HEK293 (cell line): Measurements from ENCODE around the gene SRRM1.

Experiments
- CTCF ChIP-seq: fragments of 450-650 bp; formaldehyde crosslinking; IDR thresholded peaks from 2 replicates; pipeline ENCODE4 v1.5.1; 2016; ENCODE audit warnings: missing biosample characterization, missing genetic modification characterization
- PRDM10 ChIP-seq: fragments of 450-650 bp; formaldehyde crosslinking; IDR thresholded peaks from 2 replicates; pipeline ENCODE4 v1.5.1; 2016; ENCODE audit warnings: missing biosample characterization, missing genetic modification characterization
- RBAK ChIP-seq: fragments of 450-650 bp; formaldehyde crosslinking; IDR thresholded peaks from 2 replicates; pipeline ENCODE4 v1.5.1; 2016; ENCODE audit warnings: missing biosample characterization, missing genetic modification characterization
- REST ChIP-seq: fragments of 450-650 bp; formaldehyde crosslinking; IDR thresholded peaks from 2 replicates; pipeline ENCODE4 v1.5.1; 2016; ENCODE audit warnings: missing biosample characterization, missing genetic modification characterization
- SP2 ChIP-seq: fragments of 450-650 bp; formaldehyde crosslinking; IDR thresholded peaks from 2 replicates; pipeline ENCODE4 v1.5.1; 2016; ENCODE audit warnings: missing biosample characterization, missing genetic modification characterization
- SP7 ChIP-seq: fragments of 450-650 bp; formaldehyde crosslinking; IDR thresholded peaks from 2 replicates; pipeline ENCODE4 v1.5.1; 2016; ENCODE audit warnings: missing biosample characterization, missing genetic modification characterization
- YY1 ChIP-seq: fragments of 450-650 bp; formaldehyde crosslinking; IDR thresholded peaks from 2 replicates; pipeline ENCODE4 v1.5.1; 2018; ENCODE audit warnings: missing biosample characterization, missing genetic modification characterization
- ZBTB1 ChIP-seq: fragments of 450-650 bp; formaldehyde crosslinking; IDR thresholded peaks from 2 replicates; pipeline ENCODE4 v1.5.1; 2016; ENCODE audit warnings: missing biosample characterization, missing genetic modification characterization
- ZNF2 ChIP-seq: fragments of 450-650 bp; formaldehyde crosslinking; IDR thresholded peaks from 2 replicates; pipeline ENCODE4 v1.5.1; 2016; ENCODE audit warnings: missing biosample characterization, missing genetic modification characterization
- ZNF202 ChIP-seq: fragments of 450-650 bp; formaldehyde crosslinking; IDR thresholded peaks from 2 replicates; pipeline ENCODE4 v1.5.1; 2016; ENCODE audit warnings: missing biosample characterization, missing genetic modification characterization, borderline replicate concordance
- ZNF274 ChIP-seq, 2 experiments: fragments of 200-500 bp in 1 of 2; fragments of 450-650 bp in 1 of 2; sonication (Bioruptor generic) in 1 of 2; formaldehyde crosslinking in 1 of 2; IDR thresholded peaks; 2 replicates each; pipeline versions ENCODE4 v1.5.1 to v1.6.1; 2014 to 2016; ENCODE audit warnings: borderline replicate concordance in 1 of 2, inconsistent platforms in 1 of 2, low read length in 1 of 2, missing biosample characterization in 1 of 2, missing genetic modification characterization in 1 of 2

- no peak for TF ChIP-seq YY1
- TF ChIP-seq PRDM10 (tag by site-specific recombination) = no peak
- no peak for TF ChIP-seq CTCF (tag by site-specific recombination)
- no peak for TF ChIP-seq SP2 (tag by site-specific recombination)
- TF ChIP-seq ZNF2 (tag by site-specific recombination) = no peak
- TF ChIP-seq ZNF202 (tag by site-specific recombination) = no peak
- no peak for TF ChIP-seq REST (tag by site-specific recombination)
- no peak for TF ChIP-seq RBAK (tag by site-specific recombination)
- TF ChIP-seq ZBTB1 (tag by site-specific recombination) = no peak
- no peak for TF ChIP-seq ZNF274 (IDR thresholded peaks at IDR 0.05; ENCODE audit: low read length)
- TF ChIP-seq ZNF274 (tag by site-specific recombination; IDR thresholded peaks at IDR 0.05; ENCODE audit: borderline replicate concordance) = no peak
- no peak for TF ChIP-seq SP7 (tag by site-specific recombination)
These were observed 71.9 kb downstream of the SRRM1 start for GRCh38 chr1:24714859-24715520.
